ENCODE data around the gene PLXND1.

DNA sequence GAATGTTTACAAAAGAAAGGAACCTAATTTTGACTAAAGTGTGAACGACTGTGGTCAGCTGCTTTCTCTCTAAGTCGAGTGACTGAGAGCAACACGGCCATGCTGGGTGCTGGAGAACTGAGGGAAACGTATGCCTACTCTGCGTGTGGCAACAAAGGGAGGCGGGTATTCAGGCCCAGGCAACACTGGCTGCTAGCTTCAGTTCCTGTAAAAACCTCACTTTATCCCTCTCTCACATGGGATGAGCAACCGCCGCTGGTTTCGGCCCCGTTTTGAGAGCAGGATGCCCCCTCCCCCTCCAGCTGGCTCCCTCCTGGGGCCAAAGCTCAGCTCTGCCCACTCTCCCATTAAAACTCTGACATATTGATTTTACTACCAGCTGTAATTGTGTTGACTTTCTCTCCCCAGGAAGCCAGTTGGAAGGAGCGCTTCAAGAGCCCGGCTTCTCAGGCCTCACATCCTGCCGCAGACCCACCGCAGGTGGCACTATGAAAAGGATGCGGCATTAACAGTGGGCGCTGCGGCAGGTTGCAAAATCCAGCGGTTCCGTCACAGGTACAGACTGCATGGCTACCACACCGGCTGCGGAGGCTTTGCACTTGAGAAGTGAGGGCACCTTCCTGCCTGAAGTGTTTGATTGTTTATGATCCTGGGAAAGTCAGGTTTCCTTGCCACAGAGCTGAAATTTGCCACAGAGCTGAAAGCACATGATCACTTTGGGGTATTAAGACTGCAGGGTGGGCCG, 12.7 kb downstream of the PLXND1 start:
- TF ChIP-seq, protein P1, sequence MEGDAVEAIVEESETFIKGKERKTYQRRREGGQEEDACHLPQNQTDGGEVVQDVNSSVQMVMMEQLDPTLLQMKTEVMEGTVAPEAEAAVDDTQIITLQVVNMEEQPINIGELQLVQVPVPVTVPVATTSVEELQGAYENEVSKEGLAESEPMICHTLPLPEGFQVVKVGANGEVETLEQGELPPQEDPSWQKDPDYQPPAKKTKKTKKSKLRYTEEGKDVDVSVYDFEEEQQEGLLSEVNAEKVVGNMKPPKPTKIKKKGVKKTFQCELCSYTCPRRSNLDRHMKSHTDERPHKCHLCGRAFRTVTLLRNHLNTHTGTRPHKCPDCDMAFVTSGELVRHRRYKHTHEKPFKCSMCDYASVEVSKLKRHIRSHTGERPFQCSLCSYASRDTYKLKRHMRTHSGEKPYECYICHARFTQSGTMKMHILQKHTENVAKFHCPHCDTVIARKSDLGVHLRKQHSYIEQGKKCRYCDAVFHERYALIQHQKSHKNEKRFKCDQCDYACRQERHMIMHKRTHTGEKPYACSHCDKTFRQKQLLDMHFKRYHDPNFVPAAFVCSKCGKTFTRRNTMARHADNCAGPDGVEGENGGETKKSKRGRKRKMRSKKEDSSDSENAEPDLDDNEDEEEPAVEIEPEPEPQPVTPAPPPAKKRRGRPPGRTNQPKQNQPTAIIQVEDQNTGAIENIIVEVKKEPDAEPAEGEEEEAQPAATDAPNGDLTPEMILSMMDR (IDR thresholded peaks at IDR 0.05) = no peak
- no peak for TF ChIP-seq POLR2A (IDR thresholded peaks at IDR 0.05)
